Neutrophil (primary cell): Measurements from ENCODE around the gene DSP.

ENCODE experiments used
- H3K27ac ChIP-seq: fragments of 200-600 bp; sonication (generic); 2 replicates; pipeline ENCODE4 v1.5.1; 2016; ENCODE audit warnings: mild to moderate bottlenecking, moderate library complexity
- H3K27me3 ChIP-seq: fragments of 200-600 bp; sonication (generic); 2 replicates; pipeline ENCODE4 v1.6.0; 2016; ENCODE audit warnings: mild to moderate bottlenecking
- H3K36me3 ChIP-seq: fragments of 200-600 bp; sonication (generic); 2 replicates; pipeline ENCODE4 v1.5.1; 2017
- H3K4me1 ChIP-seq, 2 experiments: fragments of 200-600 bp in 1 of 2; sonication (generic) in 1 of 2; 1 replicate in 1 of 2; 2 replicates in 1 of 2; pipeline versions ENCODE4 v1.5.1 to v1.6.1; 2013 to 2016; ENCODE audit warnings: low read depth in 1 of 2, low read length in 1 of 2, mild to moderate bottlenecking in 1 of 2, moderate library complexity in 1 of 2; ENCODE audit not compliant: control insufficient read depth in 1 of 2, insufficient read depth in 1 of 2
- H3K4me3 ChIP-seq, 2 experiments: fragments of 200-600 bp in 1 of 2; sonication (generic) in 1 of 2; 1 replicate in 1 of 2; 2 replicates in 1 of 2; pipeline ENCODE4 v1.5.1; 2013 to 2016; ENCODE audit warnings: low read depth in 1 of 2, low read length in 1 of 2, mild to moderate bottlenecking in 1 of 2, moderate library complexity in 1 of 2
- H3K9me3 ChIP-seq: fragments of 200-600 bp; sonication (generic); 2 replicates; pipeline ENCODE4 v1.5.1; 2016
- CTCF ChIP-seq: fragments of 200-600 bp; sonication (generic); IDR thresholded peaks from 2 replicates; pipeline ENCODE4 v1.5.1; 2016; ENCODE audit warnings: antibody characterized with exemption

Gene DSP

GRCh38 chr6:7589221-7589620 is 47.8 kb downstream of the DSP start:
- Histone ChIP-seq H3K27me3 (no peaks in the 10 kb centered on the region), H3K9me3 (no peaks in the 10 kb centered on the region), H3K4me1 (peaks cover 21% of the 10 kb centered on the region in 2 experiments), H3K27ac (no peak overlapping the region), H3K36me3 (peaks cover 7% of the 10 kb centered on the region), H3K4me3 (no peak overlapping the region)
- no peak for TF ChIP-seq CTCF

- Histone ChIP-seq H3K27me3 (no peaks in the 10 kb centered on the region), H3K4me1 (peaks cover 21% of the 10 kb centered on the region in 2 experiments), H3K9me3 (no peaks in the 10 kb centered on the region), H3K36me3 (peaks cover 17% of the 10 kb centered on the region), H3K4me3 (peak within 1 kb of the TSS; percentile 85 to 95), H3K27ac (peak within 1 kb of the TSS; percentile 61)
- peak; percentile 54 for TF ChIP-seq CTCF
These were observed 48.8 kb downstream of the DSP start, which contains the start of gene SNRNP48 for GRCh38 chr6:7589949-7590917. TSS of gene SNRNP48 (plus strand) at chr6:7590198. CDS start at chr6:7590258, 60 bp downstream.

- H3K4me3 ChIP-seq, result peak overlapping the region; percentile 85 to 95
- no peaks in the 10 kb centered on the region for H3K27me3 ChIP-seq
- no peak for TF ChIP-seq CTCF
- H3K9me3 ChIP-seq, result no peaks in the 10 kb centered on the region
- peaks cover 21% of the 10 kb centered on the region in 2 experiments for H3K4me1 ChIP-seq
- H3K27ac ChIP-seq, result peak overlapping the region; percentile 61
- peaks cover 24% of the 10 kb centered on the region for H3K36me3 ChIP-seq
These were observed 49.4 kb downstream of the DSP start for GRCh38 chr6:7590918-7591302.

- H3K27ac ChIP-seq, result no peak overlapping the region
- H3K36me3 ChIP-seq, result peaks cover 32% of the 10 kb centered on the region
- no peak for TF ChIP-seq CTCF
- H3K27me3 ChIP-seq, result no peaks in the 10 kb centered on the region
- no peak overlapping the region for H3K4me3 ChIP-seq
- H3K9me3 ChIP-seq, result no peaks in the 10 kb centered on the region
- H3K4me1 ChIP-seq, result peaks cover 21% of the 10 kb centered on the region in 2 experiments
These were observed 50.3 kb downstream of the DSP start for GRCh38 chr6:7591770-7592169.

GRCh38 chr6:7593229-7593628 is 51.8 kb downstream of the DSP start:
- no peak overlapping the region for H3K4me3 ChIP-seq
- H3K4me1 ChIP-seq, result peaks cover 21% of the 10 kb centered on the region in 2 experiments
- H3K36me3 ChIP-seq, result peaks cover 43% of the 10 kb centered on the region
- no peak overlapping the region for H3K27ac ChIP-seq
- no peaks in the 10 kb centered on the region for H3K27me3 ChIP-seq
- no peaks in the 10 kb centered on the region for H3K9me3 ChIP-seq
- TF ChIP-seq CTCF, result no peak
